HG03280 (cell line): ENCODE data around the gene EFCAB12.
A peak's percentile ranks its signal among the peaks of the same experiment; 100 is the strongest.
"Not testable (repeated sequence)": the region's sequence is repeated elsewhere in the genome, so short reads cannot be mapped to it uniquely, and the experiment has no call there.

Experiments used
- ATAC-seq: cut with Tn5 transposase; IDR thresholded peaks from one replicate; pipeline ENCODE4 v1.9.1; 2021; ENCODE audit warnings: mild to moderate bottlenecking, moderate library complexity; ENCODE audit not compliant: unreplicated experiment

The EFCAB12 gene

DNA sequence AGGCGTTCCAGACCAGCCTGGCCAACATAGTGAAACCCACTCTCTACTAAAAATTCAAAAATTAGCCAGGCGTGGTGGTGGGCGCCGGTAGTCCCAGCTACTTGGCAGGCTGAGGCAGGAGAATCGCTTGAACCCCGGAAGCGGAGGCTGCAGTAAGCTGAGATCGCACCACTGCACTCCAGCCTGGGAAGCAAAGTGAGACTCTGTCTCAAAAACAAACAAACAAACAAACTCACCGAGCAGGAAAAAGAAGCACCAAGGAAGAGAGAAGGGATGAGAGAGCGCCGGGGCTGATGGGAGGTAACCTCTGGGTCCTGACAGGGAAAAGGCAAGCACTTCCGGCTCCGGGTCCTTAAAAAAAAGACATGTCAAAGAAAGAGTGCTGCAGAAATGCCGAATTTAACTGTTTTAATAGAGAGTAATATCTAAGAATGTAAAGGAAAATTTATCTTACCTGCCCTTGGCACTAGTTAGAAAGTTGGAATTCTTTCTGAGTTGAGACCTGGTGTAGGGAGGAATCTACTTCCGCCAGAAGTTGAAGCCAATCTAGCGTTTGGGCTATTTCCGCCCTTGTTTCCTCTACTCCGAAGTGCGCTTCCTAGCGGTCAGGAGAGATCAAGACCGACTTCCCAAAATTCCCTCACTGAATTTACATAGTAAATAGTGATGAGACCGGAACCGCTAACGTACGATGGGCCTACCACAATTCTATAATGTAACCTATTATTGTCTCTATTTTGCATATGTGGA lies 29.1 kb downstream of the EFCAB12 start:
- peak; percentile 86 for ATAC-seq

DNA sequence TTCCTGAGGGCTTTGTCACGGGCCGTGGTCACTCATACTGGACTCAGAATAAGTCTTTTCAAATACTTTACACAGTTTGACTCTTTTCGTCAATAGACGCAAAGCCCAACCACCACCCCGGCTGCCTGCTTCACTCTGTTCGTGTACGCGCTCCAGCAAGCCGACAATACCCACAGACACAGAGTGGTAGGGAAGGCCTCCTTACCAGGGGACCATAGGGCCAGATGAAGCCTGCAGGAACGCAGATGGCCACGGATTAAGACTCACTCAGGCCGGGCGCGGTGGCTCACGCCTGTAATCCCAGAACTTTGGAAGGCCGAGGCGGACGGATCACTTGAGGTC lies 29.7 kb downstream of the EFCAB12 start:
- no peak for ATAC-seq

DNA sequence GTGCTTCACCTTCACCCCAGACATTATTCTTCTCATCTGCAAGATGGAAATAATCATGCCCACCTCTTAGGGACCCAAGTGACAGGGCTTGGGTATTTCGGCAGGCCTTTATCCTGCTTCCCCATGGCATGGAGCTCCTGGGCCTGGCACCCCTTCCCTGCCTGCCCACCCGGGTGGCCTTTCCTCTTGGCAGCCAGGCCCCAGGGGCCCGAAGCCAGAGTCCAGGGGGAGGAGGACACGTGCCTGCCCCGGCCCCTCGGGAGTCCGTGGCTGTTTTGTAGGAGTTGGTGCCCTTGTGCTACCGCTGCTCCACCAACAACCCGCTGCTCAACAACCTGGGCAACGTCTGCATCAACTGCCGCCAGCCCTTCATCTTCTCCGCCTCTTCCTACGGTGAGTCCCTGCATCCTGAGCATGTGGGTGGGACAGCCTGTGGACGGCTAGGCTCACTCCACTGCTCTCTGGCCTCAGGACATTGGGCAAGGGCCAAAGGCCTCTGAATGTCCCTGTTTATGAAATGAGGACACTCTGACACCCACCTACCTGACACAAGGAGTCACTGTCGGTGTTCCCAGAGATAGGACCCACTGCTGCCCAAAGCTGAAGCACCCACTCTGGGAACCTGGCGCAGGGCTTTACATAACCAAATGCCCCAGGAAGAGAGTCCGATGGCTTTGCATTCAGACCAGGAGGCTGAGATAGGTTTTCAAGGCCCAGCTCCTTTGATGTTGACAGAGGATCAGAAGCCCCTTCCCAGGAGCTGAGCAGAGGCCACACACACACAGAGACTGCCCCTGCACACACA lies 34.5 kb downstream of the EFCAB12 start:
- not testable (repeated sequence) for ATAC-seq

DNA sequence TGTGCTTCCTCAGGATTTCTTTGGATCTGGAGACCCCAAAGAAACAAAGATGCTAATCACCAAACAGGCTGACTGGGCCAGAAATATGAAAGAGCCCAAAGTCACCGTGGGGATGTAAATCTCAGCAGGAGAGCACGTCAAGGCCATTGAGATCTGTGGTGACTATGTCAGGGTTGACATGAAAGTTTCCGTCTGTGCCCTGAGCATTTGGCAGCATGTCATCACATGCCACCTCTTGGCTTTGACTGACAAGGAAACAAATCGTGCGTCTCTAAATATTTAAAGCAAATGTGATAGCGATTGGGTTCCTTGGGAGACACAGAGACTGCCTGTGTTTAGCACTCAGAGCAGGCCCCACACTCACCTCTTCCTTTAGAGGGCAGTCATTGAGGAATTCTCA lies 35.2 kb downstream of the EFCAB12 start:
- no peak for ATAC-seq

DNA sequence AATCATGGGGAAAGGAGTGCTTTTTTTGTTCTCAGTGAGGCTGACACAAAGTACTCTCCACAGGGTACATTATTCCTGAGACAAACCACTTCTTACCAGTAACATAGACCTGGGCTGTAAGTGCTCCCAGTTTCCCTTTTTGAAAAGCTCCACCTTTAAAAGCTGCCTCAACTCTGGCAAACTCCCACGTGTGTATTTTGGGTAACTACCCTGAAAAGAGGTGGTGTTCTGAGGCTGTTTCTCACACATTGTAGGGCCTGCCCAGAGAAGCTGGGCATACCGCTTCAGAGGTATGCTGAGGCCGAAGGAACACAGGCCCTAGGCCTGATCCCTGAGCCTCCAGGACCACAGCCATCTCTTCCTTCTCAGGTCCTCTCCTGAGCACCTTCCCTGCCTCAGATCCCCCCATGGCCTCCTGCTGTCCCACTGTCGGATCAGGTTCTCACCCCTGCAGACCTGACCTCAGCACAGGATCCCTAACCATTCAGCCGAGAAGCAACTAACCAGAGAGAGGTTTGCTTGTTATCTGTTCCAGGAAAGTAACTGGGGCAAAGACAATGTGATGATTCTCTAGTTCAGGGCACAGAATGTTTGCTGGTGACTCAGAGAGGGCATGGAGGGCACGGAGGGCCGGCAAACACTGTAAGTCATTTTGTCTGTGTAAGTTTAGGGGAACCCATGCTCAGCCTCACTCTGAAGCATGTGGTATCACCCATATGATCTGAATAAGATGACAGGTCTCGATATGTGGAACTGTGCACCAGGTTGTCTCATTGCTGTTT lies 36.1 kb downstream of the EFCAB12 start:
- not testable (repeated sequence) for ATAC-seq

DNA sequence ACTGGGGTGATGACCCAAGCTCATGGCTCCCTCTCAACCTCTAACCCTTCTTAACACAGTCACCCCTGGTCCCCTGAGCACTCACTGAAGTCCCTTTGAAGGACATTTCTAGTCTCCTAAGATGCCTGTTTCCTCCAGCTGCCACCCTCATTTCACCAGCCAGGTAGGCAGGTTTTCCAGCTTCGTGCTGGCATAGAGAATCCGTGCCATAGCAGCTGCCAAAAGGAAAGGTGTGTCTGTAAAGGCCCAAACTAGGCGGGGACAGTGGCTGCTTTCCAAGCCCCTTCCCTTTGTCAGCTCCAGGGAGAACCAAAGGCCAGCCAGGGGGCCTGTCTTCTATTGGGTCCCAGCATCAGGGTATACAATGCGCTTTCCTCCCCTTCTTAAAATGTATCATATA lies 36.9 kb downstream of the EFCAB12 start:
- ATAC-seq = not testable (repeated sequence)

DNA sequence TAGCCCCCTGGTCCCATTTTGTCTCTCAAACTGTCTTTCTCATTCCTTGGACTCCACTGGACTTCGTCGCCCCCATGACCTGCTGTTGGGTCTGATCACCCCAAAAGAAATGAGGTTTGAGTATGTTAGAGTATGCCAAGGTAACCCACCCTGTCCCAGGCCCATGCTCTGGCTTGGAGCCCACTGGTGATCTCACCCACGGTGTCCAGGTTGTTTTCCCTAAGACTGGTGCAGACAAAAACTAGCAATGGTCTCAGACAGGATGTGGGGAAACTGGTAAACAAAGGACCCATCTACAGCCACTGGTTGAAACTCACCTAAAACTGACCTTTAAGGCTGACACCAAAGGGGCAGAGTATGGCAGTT lies 38.9 kb downstream of the EFCAB12 start:
- no peak for ATAC-seq

DNA sequence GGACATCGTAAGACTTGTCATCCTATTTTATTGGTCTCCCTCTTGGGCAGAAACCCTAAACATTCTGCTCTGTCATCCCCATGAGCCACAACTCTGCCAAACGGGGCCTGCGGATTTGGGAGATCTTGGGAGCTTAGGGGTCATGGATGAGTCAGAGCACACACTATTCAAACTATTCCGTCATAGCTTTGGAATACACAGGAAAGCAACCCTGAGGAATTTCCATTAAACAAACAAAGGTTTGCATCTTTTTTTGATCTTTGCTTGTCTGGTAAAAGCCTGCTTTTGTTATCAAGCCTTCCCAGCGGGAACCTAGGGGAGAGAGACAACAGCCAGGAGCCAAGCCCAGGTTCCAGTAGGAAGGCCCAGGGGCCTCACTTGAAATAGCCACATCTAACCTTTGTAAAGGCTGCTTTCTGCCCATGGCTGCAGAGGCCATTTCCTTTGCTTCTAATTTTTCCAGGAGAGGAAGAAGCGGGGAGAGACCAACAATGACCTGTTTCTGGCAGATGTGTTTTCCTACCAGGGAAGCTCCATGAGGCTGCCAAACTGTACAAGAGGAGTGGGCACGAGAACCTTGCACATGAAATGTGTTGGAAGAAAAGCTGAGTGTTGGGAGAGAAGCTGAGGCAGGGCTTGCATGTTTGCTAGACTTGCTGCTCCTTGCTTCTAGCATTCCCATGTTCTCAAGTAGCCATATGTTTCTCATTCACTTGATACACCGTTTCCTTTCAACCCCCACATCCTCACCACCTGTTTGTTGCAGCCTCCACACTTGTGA lies 39.5 kb downstream of the EFCAB12 start:
- not testable (repeated sequence) for ATAC-seq

DNA sequence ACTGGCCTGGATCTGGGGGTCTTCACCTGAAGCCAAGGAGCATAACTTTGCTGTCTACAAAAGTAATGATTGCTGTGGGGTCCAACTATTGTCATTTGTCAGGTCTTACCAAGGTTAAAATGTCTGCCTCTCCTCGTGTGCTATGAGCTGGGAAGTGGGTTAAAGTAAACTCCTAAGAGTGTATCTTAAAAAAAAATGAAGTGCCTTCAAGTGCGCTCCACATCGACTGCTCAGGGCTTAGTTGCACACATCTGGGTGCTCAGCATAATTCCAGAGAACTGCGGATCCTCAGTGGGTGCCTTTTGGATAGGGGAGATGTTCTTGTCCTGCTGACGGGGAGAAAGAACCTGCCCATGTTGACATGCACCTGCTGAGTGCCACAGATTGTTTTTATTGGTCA lies 40.9 kb downstream of the EFCAB12 start:
- no peak for ATAC-seq

DNA sequence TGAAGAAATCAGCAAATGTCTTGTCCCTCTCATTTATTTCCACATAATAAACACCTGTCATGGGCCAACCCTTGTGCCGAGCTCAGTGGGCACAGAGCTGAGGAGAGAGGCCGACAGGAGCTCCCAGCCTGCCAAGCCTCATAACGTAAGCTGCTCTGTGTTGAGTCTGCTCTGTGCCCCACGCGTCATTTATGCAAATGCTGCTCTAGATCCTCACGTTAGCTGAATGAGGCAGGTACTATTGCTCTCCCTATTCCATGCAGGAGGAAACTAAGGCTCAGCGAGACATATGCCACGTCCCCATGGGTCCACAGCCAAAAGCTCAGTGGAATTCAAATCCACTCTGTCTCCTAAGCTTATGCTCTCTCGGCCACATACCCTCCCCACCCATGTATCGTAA lies 41.5 kb downstream of the EFCAB12 start:
- no peak for ATAC-seq

DNA sequence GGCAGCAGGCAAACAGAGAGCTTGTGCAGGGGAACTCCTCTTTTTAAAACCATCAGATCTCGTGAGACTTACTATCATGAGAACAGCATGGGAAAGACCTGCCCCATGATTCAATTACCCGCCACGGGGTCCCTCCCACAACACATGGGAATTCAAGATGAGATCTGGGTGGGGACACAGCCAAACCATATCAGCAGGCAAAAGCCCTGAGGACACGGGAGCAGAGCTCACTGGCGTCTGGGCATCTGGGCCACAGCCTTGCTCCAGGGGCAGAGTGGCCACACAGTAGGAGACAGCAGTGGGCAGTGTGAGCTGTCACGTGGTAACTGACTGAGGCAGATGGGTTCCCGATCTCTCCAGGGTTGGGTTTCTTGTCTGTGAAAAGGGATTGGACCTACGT lies 42.9 kb downstream of the EFCAB12 start:
- ATAC-seq = not testable (repeated sequence)

DNA sequence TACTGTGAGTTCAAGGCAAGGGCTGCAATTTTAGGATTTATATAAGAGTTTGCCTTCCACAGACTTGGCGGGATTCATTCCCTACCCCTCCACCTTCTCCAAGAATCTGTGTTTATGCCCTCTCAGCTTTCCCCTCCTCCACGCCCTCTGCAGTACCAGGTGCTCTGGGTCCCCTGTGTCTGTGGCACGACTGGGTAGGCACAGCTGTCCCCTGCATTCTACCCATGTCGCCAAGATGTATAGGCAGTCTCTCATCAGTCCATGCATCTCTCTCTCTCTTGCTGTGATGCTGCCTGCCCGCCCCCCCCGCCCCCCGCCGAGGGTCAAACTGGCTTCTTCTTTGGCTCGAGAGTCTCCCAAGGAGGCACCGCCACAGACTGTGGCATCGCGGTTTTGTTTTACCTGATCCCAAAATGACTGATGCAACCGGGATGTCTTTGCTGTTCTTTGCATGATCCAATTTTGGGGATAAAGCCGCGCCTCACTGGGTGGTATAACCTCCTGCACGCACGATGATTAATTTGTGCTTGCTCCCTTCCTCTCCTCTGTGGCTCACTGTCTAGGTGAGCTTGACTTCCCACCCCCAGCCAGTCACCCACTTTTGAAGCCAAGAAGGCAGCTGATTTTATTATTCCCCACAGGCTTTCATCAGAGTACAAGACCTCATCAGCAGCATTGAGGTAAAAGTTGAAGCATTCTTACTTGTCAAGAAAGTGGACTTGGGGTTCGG lies 43.7 kb downstream of the EFCAB12 start:
- no peak for ATAC-seq

DNA sequence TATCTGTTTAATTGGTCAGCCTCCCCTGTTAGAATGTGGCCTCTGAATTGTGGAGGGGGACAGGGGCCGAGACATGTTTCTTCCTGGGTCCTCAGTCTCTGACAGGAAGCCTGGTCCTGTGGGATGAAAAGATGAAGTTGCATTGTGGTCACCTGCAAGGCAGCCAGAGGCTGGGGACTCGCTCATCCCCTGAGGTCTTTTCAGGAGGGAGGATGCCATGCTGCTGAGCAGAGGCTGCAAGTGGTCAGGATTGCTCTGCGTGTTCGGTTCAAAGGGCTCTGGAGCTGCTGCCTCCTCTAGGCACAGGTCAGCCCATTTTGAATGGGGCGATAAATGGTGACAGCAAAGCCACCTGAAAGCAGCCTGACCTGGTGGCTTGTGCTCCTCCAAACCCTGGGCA lies 44.3 kb downstream of the EFCAB12 start:
- ATAC-seq = not testable (repeated sequence)

DNA sequence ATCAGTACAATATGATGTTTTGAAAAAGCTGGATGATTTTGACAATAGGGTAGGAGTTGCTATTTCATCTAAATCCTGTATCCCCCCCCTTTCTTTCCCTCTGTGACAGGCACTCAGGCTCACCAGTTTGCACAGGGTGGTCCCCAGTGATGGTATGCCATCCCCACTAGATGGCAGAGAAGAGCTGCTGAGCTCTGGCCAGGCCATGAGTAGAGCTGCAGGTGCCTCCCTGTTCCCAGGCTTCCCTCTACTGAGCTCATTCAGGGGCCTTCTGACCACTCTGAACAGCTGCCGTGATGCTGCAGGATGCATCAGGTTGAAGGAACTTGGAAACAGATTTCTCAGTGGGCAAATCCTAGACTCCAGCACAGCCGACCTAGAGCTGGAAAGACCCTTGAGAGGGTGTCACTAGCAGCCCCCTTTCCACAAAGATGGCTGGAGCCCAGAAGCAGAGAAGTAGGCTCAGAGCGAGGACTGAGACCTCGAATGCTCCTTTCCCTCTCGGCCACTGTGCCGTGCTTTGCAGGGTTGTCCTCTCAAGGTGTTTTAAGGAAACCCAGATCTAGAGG lies 45.1 kb downstream of the EFCAB12 start:
- ATAC-seq = peak; percentile 85

DNA sequence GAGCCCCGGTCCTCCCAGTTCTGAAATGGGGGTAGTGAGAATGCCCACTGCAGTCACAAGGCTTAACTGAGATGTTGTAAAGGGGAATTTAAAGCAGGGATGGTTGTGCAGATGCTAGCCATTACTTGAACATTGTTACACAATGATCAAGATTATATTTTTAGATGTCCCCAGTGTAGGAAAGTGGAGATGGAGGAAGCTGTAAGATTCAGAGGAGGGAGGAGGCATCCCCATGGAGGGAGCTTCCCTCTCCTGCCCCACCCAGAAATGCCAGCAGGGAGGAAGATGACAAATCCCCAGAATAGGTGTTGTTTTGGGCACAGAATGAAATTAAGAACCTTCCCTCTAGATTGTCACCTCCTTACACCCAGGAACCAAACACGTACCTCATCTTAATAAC lies 46.1 kb downstream of the EFCAB12 start:
- ATAC-seq = no peak

DNA sequence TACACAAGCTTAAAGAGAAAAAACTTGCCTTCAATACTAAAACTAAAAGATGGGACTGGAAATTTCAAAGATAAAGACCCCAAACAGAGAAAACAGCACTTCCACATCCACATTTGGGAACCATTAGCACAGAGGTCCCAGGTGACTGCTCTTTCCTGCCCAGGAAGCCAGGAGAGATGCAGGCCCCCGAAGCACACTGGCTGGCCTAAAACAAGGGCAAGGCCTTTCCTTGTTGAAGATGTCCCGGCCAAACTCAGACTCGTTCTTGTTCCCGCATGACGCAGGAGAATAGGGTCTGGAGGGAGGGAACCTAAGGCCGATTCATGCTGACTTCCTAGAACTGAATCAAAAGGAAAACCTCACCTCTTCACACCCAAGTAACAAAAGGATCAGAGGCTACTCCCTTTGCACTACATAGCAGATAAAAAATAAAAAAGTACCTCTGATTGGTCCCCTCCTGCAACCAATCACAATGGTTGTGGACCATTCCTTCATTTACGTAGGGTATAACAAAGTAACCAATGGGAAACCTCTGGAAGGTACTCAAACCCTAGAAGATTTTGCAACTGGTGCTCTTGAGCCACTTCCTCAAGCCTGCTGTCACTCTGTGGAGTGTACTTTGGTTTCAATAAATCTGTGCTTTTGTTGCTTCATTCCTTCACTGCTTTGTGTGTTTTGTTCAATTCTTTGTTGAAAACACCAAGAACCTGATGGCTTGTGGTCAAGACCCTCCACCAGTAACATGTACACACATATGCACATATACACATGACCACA lies 48.7 kb downstream of the EFCAB12 start:
- ATAC-seq = no peak

DNA sequence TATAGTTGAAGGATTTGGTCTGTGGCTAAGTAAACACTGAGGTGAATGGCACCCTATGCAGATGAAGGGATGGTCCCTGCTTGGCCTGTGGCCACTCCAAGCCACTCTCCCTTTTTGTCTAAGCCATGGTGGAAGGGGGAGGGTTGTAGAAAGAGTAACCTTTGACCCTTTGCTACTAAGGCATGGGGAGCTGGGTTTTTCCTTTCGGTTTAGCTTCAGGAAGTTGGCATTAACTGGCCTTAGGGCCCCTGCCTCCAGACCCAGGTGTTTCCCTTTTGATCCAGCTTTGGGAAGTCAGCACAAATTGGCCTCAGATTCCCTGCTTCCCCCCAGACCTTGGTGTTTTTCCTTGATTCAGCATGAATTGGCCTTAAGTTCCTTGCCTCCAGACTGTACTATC lies 49.5 kb downstream of the EFCAB12 start:
- ATAC-seq = no peak

DNA sequence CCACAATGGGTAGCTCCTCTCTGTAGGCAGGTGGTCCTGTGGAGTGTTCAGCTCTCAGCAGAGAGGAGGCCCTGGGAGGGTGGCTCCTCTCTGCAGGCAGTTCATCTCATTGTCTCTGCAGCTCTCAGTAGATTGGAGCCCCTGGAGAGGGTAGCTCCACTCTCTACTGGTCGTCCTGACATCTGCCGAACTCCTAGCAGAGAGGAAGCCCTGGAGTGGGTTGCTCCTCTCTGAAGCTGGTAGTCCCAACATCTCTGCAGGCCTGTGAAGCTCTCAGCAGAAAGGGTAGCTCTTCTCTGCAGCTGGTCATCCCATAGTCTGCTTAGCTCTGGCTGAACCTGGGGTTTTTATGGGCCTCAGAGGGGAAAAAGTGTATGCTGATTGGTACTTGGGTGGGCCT lies 50.8 kb downstream of the EFCAB12 start:
- ATAC-seq = no peak

DNA sequence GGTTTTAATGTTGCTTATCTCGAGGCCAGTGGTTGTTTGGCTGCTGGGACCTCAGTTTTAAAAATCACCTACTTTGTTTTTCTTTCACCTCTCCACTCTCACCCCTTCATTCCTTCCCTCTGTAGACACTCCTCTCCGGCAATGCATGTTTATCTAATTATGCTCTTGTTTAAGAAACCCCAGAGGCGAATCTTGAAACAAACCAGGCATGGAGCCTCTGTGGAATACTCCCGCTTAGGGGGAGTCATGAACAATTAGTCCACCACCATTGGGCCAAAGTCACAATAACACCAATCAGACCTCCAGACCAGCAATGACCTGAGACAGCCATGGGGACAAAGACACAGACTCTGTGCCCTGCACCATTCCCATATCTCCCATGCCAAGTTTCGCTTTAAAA lies 53.3 kb downstream of the EFCAB12 start:
- ATAC-seq = no peak
